ENCODE data around the gene CDH23. TPM values are rescaled to one million over a fixed set of nuclear protein-coding genes. Genes with fewer than 3 reads are reported as not detected.

CDH23 gene
- total and polyA plus RNA-seq, 10 of the 15 experiments (the other 5 are each of a cell fraction or from before 2014, with no cell fraction given): 0.09 to 0.40 (median 0.15) TPM; not detected in 1

DNA sequence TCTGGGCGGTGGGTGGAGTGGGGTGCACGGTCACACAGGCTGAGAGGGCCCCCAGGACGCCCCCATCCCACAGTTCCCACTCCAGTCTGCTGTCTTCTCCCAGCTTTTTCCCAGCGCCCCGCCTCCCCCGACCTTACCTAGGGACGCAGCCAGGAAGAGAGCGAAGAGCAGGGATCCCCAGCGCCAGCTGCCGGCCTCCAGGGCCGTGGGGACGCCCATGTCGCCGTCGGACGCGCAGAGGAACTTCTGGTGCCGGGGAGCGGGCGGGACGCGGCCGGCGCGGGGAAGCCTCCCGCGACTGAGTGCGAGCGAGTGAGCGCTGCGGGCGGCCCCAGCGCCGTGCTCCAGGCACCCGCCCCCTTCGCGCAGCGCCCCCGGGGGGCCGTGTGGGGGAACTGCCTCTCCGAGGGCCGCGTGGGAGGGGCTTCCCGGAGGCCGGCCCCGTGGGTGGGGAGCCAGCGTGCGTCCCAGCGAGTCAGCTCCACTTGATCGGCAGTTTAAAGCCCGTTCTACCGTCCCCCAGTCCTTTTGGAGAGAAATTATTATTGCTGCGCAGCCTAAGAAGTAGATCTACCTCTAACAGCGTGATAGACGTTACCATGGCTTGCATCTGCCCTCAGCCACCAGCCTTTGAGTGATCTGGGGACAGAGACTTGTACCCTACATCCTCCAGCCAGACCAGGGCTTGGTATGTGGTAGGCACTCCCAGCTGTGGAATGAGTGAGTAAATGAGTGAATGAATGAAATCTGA lies 376.7 kb downstream of the CDH23 start, which contains the start of gene VSIR:
Gene VSIR (minus strand): TSS at position 300 of the 751 bp plus-strand sequence. CDS start 81 bp downstream, at position 219.
- H3K27me3 ChIP-seq (replicated peaks in 1 of 2; ENCODE audit: control insufficient read depth in 2 of 2, insufficient read depth in 2 of 2, low read length in 1 of 2): no peaks in the 10 kb centered on the region
- peak within 1 kb of the TSS; percentile 66 for H2AFZ ChIP-seq (ENCODE audit: control insufficient read depth, low read depth, low read length)
- FAIRE-seq: no peak
- peaks cover 59% of the 10 kb centered on the region for H3K4me1 ChIP-seq (ENCODE audit: control insufficient read depth, insufficient read depth, low read length)
- intact Hi-C loops (cut with micrococcal nuclease; ENCODE audit: unreplicated experiment): no loop called here
- peak within 1 kb of the TSS; percentile 99 for H3K4me2 ChIP-seq (ENCODE audit: control insufficient read depth, insufficient read depth)
- WGBS (ENCODE audit: insufficient coverage, insufficient replicate concordance, low lambda C conversion rate, missing lambda C conversion rate): 0% methylated on average over 35 of the region's 55 CpGs
- peak within 1 kb of the TSS; percentile 48 for H3K27ac ChIP-seq (ENCODE audit: control insufficient read depth, insufficient read depth)
- peak within 1 kb of the TSS; percentile 76 for H3K4me3 ChIP-seq
- H4K20me1 ChIP-seq (ENCODE audit: control insufficient read depth, insufficient read depth): no peaks in the 10 kb centered on the region
- H3K36me3 ChIP-seq (ENCODE audit: control insufficient read depth in 2 of 2, insufficient read depth in 2 of 2, low read length in 1 of 2): no peaks in the 10 kb centered on the region
- H3K9me3 ChIP-seq (replicated peaks; ENCODE audit: control insufficient read depth, insufficient read depth, low read length): peaks cover 4% of the 10 kb centered on the region; the same call in 2 of the 3 replicates
- DNase-seq (ENCODE audit: low read depth, low spot score): peak; percentile 51
- no TSS peak for BruUV-seq (replicated peaks)
- ATAC-seq: peak; percentile 73
- CTCF ChIA-PET: interaction anchor here (0.6 to 7.2 kb wide), 32 partner anchors 8 to 459 kb away, joined by 3 to 97 read pairs (median 3); no protein-coding TSS in a partner anchor
- in situ Hi-C loops (cut with MboI): no loop called here
- peaks cover 19% of the 10 kb centered on the region for H3K79me2 ChIP-seq (ENCODE audit: control insufficient read depth, insufficient read depth, low read length)
- POLR2A ChIA-PET: interaction anchor here (0.6 to 3.2 kb wide), 11 partner anchors 16 to 1468 kb away, joined by 3 to 9 read pairs (median 3); partner anchors contain the start of gene PSAP
- RAD21 ChIA-PET (ENCODE audit: unreplicated experiment): interaction anchor here (0.8 to 3.6 kb wide), 14 partner anchors 9 to 395 kb away, joined by 3 to 29 read pairs (median 6); no protein-coding TSS in a partner anchor
- H3K9ac ChIP-seq (ENCODE audit: control insufficient read depth, insufficient read depth, low read length): peak within 1 kb of the TSS; percentile 74
- SMC1A ChIA-PET (ENCODE audit: uncharacterized antibody, unreplicated experiment): interaction anchor here (0.7 to 3.6 kb wide), 17 partner anchors 9 to 459 kb away, joined by 3 to 22 read pairs (median 6); partner anchors contain the start of gene C10orf105
- TF ChIP-seq NR2C1 (IDR thresholded peaks at IDR 0.05) (0 out of 2 replicates have a peak, but pooled peaks have one; percentile 17), IKZF2 (IDR thresholded peaks at IDR 0.05) (no peak), ZNF217 (IDR thresholded peaks at IDR 0.05) (peak; percentile 65; the same call in 1 of the 2 replicates), ETV6 (conservative IDR thresholded peaks at IDR 0.05 in 1 of 2, IDR thresholded peaks at IDR 0.05 in 1 of 2; ENCODE audit: borderline replicate concordance in 1 of 2, low read depth in 1 of 2) (no peak), DPF2 (IDR thresholded peaks at IDR 0.05) (peak; percentile 80), RAD21 (IDR thresholded peaks at IDR 0.05; ENCODE audit: insufficient read depth, low read depth, low read length) (peak; percentile 61), HDGF (IDR thresholded peaks at IDR 0.05) (no peak), KDM1A (IDR thresholded peaks at IDR 0.05; ENCODE audit: borderline replicate concordance) (no peak), NR2C2 (IDR thresholded peaks at IDR 0.05; ENCODE audit: borderline replicate concordance, control insufficient read depth, insufficient read length, low read depth) (no peak), SUPT20H (IDR thresholded peaks at IDR 0.05; ENCODE audit: borderline replicate concordance, control insufficient read depth, low read depth, low read length) (no peak)
- TF ChIP-seq, protein P1, sequence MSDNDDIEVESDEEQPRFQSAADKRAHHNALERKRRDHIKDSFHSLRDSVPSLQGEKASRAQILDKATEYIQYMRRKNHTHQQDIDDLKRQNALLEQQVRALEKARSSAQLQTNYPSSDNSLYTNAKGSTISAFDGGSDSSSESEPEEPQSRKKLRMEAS (IDR thresholded peaks at IDR 0.05; ENCODE audit: low read depth, low read length): peak; percentile 62
- TF ChIP-seq, protein P2, sequence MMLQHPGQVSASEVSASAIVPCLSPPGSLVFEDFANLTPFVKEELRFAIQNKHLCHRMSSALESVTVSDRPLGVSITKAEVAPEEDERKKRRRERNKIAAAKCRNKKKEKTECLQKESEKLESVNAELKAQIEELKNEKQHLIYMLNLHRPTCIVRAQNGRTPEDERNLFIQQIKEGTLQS (IDR thresholded peaks at IDR 0.05; ENCODE audit: borderline replicate concordance, extremely low read depth, low read depth, low read length): no peak
- TF ChIP-seq, protein P3, sequence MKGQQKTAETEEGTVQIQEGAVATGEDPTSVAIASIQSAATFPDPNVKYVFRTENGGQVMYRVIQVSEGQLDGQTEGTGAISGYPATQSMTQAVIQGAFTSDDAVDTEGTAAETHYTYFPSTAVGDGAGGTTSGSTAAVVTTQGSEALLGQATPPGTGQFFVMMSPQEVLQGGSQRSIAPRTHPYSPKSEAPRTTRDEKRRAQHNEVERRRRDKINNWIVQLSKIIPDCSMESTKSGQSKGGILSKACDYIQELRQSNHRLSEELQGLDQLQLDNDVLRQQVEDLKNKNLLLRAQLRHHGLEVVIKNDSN (IDR thresholded peaks at IDR 0.05; ENCODE audit: borderline replicate concordance, extremely low read length, insufficient read depth, low read depth, low read length): peak; percentile 22
- TF ChIP-seq, protein P4, sequence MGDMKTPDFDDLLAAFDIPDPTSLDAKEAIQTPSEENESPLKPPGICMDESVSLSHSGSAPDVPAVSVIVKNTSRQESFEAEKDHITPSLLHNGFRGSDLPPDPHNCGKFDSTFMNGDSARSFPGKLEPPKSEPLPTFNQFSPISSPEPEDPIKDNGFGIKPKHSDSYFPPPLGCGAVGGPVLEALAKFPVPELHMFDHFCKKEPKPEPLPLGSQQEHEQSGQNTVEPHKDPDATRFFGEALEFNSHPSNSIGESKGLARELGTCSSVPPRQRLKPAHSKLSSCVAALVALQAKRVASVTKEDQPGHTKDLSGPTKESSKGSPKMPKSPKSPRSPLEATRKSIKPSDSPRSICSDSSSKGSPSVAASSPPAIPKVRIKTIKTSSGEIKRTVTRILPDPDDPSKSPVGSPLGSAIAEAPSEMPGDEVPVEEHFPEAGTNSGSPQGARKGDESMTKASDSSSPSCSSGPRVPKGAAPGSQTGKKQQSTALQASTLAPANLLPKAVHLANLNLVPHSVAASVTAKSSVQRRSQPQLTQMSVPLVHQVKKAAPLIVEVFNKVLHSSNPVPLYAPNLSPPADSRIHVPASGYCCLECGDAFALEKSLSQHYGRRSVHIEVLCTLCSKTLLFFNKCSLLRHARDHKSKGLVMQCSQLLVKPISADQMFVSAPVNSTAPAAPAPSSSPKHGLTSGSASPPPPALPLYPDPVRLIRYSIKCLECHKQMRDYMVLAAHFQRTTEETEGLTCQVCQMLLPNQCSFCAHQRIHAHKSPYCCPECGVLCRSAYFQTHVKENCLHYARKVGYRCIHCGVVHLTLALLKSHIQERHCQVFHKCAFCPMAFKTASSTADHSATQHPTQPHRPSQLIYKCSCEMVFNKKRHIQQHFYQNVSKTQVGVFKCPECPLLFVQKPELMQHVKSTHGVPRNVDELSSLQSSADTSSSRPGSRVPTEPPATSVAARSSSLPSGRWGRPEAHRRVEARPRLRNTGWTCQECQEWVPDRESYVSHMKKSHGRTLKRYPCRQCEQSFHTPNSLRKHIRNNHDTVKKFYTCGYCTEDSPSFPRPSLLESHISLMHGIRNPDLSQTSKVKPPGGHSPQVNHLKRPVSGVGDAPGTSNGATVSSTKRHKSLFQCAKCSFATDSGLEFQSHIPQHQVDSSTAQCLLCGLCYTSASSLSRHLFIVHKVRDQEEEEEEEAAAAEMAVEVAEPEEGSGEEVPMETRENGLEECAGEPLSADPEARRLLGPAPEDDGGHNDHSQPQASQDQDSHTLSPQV (IDR thresholded peaks at IDR 0.05): peak; percentile 53; the same call in 1 of the 2 replicates
- TF ChIP-seq, protein P5, sequence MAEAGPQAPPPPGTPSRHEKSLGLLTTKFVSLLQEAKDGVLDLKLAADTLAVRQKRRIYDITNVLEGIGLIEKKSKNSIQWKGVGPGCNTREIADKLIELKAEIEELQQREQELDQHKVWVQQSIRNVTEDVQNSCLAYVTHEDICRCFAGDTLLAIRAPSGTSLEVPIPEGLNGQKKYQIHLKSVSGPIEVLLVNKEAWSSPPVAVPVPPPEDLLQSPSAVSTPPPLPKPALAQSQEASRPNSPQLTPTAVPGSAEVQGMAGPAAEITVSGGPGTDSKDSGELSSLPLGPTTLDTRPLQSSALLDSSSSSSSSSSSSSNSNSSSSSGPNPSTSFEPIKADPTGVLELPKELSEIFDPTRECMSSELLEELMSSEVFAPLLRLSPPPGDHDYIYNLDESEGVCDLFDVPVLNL (IDR thresholded peaks at IDR 0.05; ENCODE audit: low read depth, low read length): no peak; the same call in 1 of the 2 replicates

Data from GM12878 (cell line).